Epithelial cell of proximal tubule (primary cell): ENCODE data around the gene TNN. TPM values are rescaled to one million over a fixed set of nuclear protein-coding genes. Genes with fewer than 3 reads are reported as not detected.

Experiments used
- DNase-seq: peaks from one replicate; pipeline ENCODE4 v3.0.0-alpha.2; 2011; ENCODE audit warnings: low read depth
- H3K4me3 ChIP-seq: 2 replicates; pipeline ENCODE4 v1.5.1; 2011; ENCODE audit warnings: low read depth, mild to moderate bottlenecking, low read length
- CTCF ChIP-seq: conservative IDR thresholded peaks from 2 replicates; pipeline ENCODE4 v1.5.1; 2012; ENCODE audit warnings: low read depth, mild to moderate bottlenecking, low read length
- total RNA-seq: library from RNA; depleted of rRNA; stranded (reverse); fragments of >200 nt; gene quantifications from 2 replicates; pipeline ENCODE4 v1.2.3, GENCODE V29; 2015

TNN gene
- total RNA-seq, 1 donor from 2014 or later: not detected

DNA sequence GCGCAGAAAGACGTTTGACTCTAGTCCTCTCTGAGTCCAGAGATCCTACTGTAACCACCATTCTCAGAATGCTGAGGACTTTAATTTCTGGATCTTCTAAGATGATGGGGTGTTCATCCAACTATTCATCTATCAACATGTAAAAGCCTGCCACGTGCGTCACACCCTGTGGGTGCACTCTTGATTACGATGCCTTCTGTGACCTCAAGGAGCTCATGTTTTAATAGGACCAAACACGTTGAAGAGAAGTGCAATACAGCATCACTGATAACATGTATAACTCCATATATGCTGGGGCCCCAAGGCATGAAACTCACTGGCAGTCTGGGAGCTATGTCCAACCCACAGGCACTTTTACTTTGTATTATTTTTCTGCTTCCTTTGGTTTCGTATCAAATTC is 105.9 kb downstream of the TNN start:
- no peak for DNase-seq
- no peak for TF ChIP-seq CTCF
- H3K4me3 ChIP-seq: no peak overlapping the region

- DNase-seq: no peak
- no peak for TF ChIP-seq CTCF
- no peak overlapping the region for H3K4me3 ChIP-seq
Measured at GRCh38 chr1:175174309-175175102, 106.9 kb downstream of the TNN start.

GRCh38 chr1:175176246-175176645 is 108.6 kb downstream of the TNN start:
- H3K4me3 ChIP-seq: no peak overlapping the region
- no peak for DNase-seq
- TF ChIP-seq CTCF: no peak

DNA sequence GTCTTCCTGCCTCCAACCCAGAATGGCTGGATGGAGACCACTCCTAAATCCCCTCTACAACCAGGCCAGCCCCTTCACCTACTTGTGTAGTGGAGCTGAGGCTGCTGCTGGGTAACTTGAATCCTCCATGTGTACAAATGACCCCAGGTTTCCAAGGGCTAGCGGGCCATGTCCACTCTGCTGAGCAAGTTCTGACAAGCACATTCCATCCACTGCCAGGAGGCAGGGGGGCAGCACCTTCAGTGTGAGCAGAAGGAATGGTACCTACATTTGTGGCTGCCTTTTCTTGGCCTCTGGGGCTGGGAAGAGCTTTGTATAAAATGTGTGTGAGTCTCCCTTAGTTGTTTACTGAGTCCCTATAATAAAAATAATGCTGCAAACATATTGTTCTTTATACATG is 110.4 kb downstream of the TNN start:
- no peak for TF ChIP-seq CTCF
- H3K4me3 ChIP-seq: no peak overlapping the region
- DNase-seq: no peak

DNA sequence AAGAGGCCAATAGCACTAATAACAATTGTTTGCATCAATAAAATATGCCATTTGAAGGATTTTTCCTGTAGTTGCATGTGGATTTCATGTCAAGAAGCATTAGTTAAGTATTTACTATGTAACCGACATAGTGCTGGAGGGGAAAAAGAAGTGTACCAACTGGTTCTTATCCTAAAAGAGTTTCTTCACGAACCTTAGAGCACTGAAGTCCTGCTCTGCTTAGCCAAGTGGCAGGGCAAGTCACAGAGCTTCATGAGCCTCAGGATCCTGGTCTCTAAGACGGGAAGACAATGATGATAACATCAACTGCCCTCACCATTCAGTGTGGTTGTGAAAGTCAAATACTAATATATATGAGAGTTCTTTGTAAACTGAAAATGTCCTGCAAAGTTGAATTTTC is 110.8 kb downstream of the TNN start:
- no peak for TF ChIP-seq CTCF
- no peak overlapping the region for H3K4me3 ChIP-seq
- DNase-seq: no peak

DNA sequence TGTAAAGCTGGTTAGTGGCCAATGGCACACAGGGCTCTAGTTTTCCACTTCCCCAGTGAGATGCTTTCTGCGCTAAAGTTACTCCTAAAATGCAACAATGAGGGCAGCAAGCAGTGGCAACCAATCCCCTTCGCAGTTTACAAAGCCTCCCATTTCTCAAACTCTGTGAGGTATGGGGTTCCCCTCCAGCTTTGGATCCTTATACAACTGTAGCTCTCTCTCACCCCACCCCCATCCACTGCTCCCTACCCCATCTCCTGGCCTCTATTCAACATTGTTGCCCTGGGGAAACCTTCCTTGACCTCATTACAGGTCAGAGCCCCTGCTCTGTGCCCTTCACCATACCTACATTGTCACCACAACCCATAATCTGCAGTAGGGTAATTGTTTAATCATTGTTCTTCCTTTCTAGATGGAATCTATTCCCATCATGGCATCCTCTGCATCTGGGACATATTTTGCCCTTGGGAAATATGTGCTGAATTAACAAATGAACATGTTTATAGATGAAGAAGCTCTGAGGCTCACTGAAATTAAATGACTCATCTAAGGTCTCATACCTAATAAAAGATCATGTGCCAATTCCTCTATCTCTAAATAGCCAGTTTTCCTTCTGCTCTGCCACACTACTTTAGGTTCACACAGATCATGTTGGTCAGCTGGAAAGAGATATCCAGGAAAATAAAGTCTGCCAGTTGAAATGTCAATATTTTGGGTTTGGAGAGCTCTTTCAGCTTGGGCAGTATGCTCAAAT is 112.4 kb downstream of the TNN start:
- no peak overlapping the region for H3K4me3 ChIP-seq
- no peak for DNase-seq
- no peak for TF ChIP-seq CTCF
